ENCODE results near the gene SDC4.
A peak's percentile ranks its signal among the peaks of the same experiment; 100 is the strongest.

SDC4 gene

GRCh38 chr20:45318948-45319347 is 29.3 kb downstream of the SDC4 start:
- DNase-seq (ENCODE audit: low spot score) = no peak

- no peak for DNase-seq (ENCODE audit: low spot score)
Measured at GRCh38 chr20:45318386-45318939, 29.8 kb downstream of the SDC4 start.

GRCh38 chr20:45317826-45318225 is 30.4 kb downstream of the SDC4 start:
- no peak for DNase-seq (ENCODE audit: low spot score)

- no peak for DNase-seq (ENCODE audit: low spot score)
Measured at GRCh38 chr20:45316150-45317080, 31.8 kb downstream of the SDC4 start.

GRCh38 chr20:45315672-45316071 is 32.6 kb downstream of the SDC4 start:
- no peak for DNase-seq (ENCODE audit: low spot score)

GRCh38 chr20:45313943-45314342 is 34.3 kb downstream of the SDC4 start:
- DNase-seq (ENCODE audit: low spot score) = no peak

GRCh38 chr20:45313065-45313695 is 35.0 kb downstream of the SDC4 start:
- no peak for DNase-seq (ENCODE audit: low spot score)

GRCh38 chr20:45312241-45312640 is 36.0 kb downstream of the SDC4 start:
- DNase-seq (ENCODE audit: low spot score) = no peak

- DNase-seq (ENCODE audit: low spot score) = peak; percentile 86
Measured at GRCh38 chr20:45311589-45312211, 36.5 kb downstream of the SDC4 start.

GRCh38 chr20:45309075-45309474 is 39.1 kb downstream of the SDC4 start:
- DNase-seq (ENCODE audit: low spot score) = no peak

- no peak for DNase-seq (ENCODE audit: low spot score)
Measured at GRCh38 chr20:45308117-45308778, 40.0 kb downstream of the SDC4 start, which contains the start of gene MATN4. Gene MATN4 (minus strand): TSS chr20:45308299. CDS start chr20:45305582, 2,717 bp downstream.

GRCh38 chr20:45307076-45307640 is 41.1 kb downstream of the SDC4 start:
- DNase-seq (ENCODE audit: low spot score) = no peak

GRCh38 chr20:45306431-45306982 is 41.7 kb downstream of the SDC4 start, which contains the start of gene RBPJL:
Gene RBPJL (plus strand): TSS chr20:45306840. CDS start chr20:45306923, 83 bp downstream.
- DNase-seq (ENCODE audit: low spot score) = peak; percentile 63

GRCh38 chr20:45305262-45305661 is 43.0 kb downstream of the SDC4 start:
- DNase-seq (ENCODE audit: low spot score) = no peak

GRCh38 chr20:45304464-45304999 is 43.7 kb downstream of the SDC4 start:
- DNase-seq (ENCODE audit: low spot score) = no peak

GRCh38 chr20:45303586-45304463 is 44.4 kb downstream of the SDC4 start:
- no peak for DNase-seq (ENCODE audit: low spot score)

- no peak for DNase-seq (ENCODE audit: low spot score)
Measured at GRCh38 chr20:45301824-45302271, 46.4 kb downstream of the SDC4 start.

- peak; percentile 70 for DNase-seq (ENCODE audit: low spot score)
Measured at GRCh38 chr20:45300961-45301360, 47.3 kb downstream of the SDC4 start.

- no peak for DNase-seq (ENCODE audit: low spot score)
Measured at GRCh38 chr20:45299786-45300185, 48.4 kb downstream of the SDC4 start.
